Measurements from ENCODE around the gene ARMS2.

The ARMS2 gene

GRCh38 chr10:122500194-122500593 lies 45.7 kb downstream of the ARMS2 start:
- Histone ChIP-seq H3K9me3 (ENCODE audit: control insufficient read depth in 1 of 2, low read length in 2 of 2) (no peaks in the 10 kb centered on the region), H3K27me3 (ENCODE audit: control insufficient read depth in 1 of 2, insufficient read depth in 2 of 2, low read length in 2 of 2) (no peaks in the 10 kb centered on the region), H3K27ac (ENCODE audit: low read depth, low read length) (no peak overlapping the region), H3K4me1 (ENCODE audit: control insufficient read depth in 1 of 2, insufficient read depth in 2 of 2, low read length in 2 of 2) (peaks cover 18 to 24% of the 10 kb centered on the region in 2 donors), H3K9ac (ENCODE audit: low read depth in 1 of 2, low read length in 2 of 2) (no peak overlapping the region), H3K36me3 (ENCODE audit: control insufficient read depth in 1 of 2, insufficient read depth in 2 of 2, low read length in 2 of 2) (no peaks in the 10 kb centered on the region), H3K4me3 (ENCODE audit: low read depth in 1 of 2, low read length in 2 of 2) (no peak overlapping the region)

- Histone ChIP-seq H3K36me3 (ENCODE audit: control insufficient read depth in 1 of 2, insufficient read depth in 2 of 2, low read length in 2 of 2) (no peaks in the 10 kb centered on the region), H3K9ac (ENCODE audit: low read depth in 1 of 2, low read length in 2 of 2) (no peak overlapping the region), H3K4me3 (ENCODE audit: low read depth in 1 of 2, low read length in 2 of 2) (no peak overlapping the region), H3K27me3 (ENCODE audit: control insufficient read depth in 1 of 2, insufficient read depth in 2 of 2, low read length in 2 of 2) (no peaks in the 10 kb centered on the region), H3K4me1 (ENCODE audit: control insufficient read depth in 1 of 2, insufficient read depth in 2 of 2, low read length in 2 of 2) (peaks cover 18 to 24% of the 10 kb centered on the region in 2 donors), H3K27ac (ENCODE audit: low read depth, low read length) (no peak overlapping the region), H3K9me3 (ENCODE audit: control insufficient read depth in 1 of 2, low read length in 2 of 2) (no peaks in the 10 kb centered on the region)
These were observed 46.3 kb downstream of the ARMS2 start for GRCh38 chr10:122500726-122501125.

- no peak overlapping the region for H3K9ac ChIP-seq (ENCODE audit: low read depth in 1 of 2, low read length in 2 of 2)
- H3K4me3 ChIP-seq (ENCODE audit: low read depth in 1 of 2, low read length in 2 of 2): no peak overlapping the region
- H3K27me3 ChIP-seq (ENCODE audit: control insufficient read depth in 1 of 2, insufficient read depth in 2 of 2, low read length in 2 of 2): no peaks in the 10 kb centered on the region
- H3K36me3 ChIP-seq (ENCODE audit: control insufficient read depth in 1 of 2, insufficient read depth in 2 of 2, low read length in 2 of 2): no peaks in the 10 kb centered on the region
- no peaks in the 10 kb centered on the region for H3K9me3 ChIP-seq (ENCODE audit: control insufficient read depth in 1 of 2, low read length in 2 of 2)
- H3K27ac ChIP-seq (ENCODE audit: low read depth, low read length): no peak overlapping the region
- H3K4me1 ChIP-seq (ENCODE audit: control insufficient read depth in 1 of 2, insufficient read depth in 2 of 2, low read length in 2 of 2): peaks cover 11 to 20% of the 10 kb centered on the region in 2 donors
These were observed 48.6 kb downstream of the ARMS2 start for GRCh38 chr10:122503012-122503411.

DNA sequence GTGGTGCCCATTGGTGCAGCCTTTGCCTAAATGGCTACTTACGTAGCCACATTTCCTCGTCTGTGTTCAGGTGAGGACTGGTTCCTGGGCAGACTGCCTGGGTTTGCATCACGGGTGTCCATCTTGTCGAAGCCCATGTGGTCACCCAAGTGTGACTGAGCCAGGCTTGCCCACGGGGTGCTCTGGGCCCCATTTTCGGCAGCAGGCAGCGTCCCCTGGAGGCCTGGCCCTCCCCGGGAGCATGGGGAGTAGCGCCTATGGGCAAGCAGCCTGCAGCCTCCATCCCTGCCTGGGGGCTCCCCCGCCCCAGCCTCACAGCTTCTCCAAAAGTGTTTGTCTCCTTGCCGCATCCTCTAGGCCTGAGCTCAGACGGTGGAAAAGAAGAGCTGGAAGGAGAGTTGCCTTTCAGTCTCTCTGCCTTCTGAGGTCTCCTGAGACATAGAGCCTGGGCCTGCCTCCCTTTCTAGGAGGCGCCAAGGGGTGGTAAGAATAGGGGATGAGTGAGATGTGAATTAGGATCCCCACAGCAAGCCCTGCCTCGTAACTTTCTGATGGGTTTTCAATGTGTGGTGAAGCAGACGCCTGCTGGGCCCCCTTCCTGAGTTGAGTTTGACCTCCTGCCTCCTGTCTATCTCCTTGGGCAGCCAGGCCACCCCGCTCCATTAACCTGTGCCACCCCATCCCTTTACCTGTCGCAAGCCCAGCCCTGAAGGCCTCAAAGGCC lies 49.6 kb downstream of the ARMS2 start:
- H3K27me3 ChIP-seq (ENCODE audit: control insufficient read depth in 1 of 2, insufficient read depth in 2 of 2, low read length in 2 of 2): no peaks in the 10 kb centered on the region
- H3K27ac ChIP-seq (ENCODE audit: low read depth, low read length): no peak overlapping the region
- H3K4me1 ChIP-seq (ENCODE audit: control insufficient read depth in 1 of 2, insufficient read depth in 2 of 2, low read length in 2 of 2): peaks cover 6 to 15% of the 10 kb centered on the region in 2 donors
- peaks cover 0 to 3% of the 10 kb centered on the region in 2 donors for H3K36me3 ChIP-seq (ENCODE audit: control insufficient read depth in 1 of 2, insufficient read depth in 2 of 2, low read length in 2 of 2)
- no peaks in the 10 kb centered on the region for H3K9me3 ChIP-seq (ENCODE audit: control insufficient read depth in 1 of 2, low read length in 2 of 2)
- no peak overlapping the region for H3K9ac ChIP-seq (ENCODE audit: low read depth in 1 of 2, low read length in 2 of 2)
- no peak overlapping the region for H3K4me3 ChIP-seq (ENCODE audit: low read depth in 1 of 2, low read length in 2 of 2)

GRCh38 chr10:122504610-122504950 lies 50.1 kb downstream of the ARMS2 start:
- Histone ChIP-seq H3K36me3 (ENCODE audit: control insufficient read depth in 1 of 2, insufficient read depth in 2 of 2, low read length in 2 of 2) (peaks cover 0 to 3% of the 10 kb centered on the region in 2 donors), H3K9ac (ENCODE audit: low read depth in 1 of 2, low read length in 2 of 2) (no peak overlapping the region), H3K4me3 (ENCODE audit: low read depth in 1 of 2, low read length in 2 of 2) (no peak overlapping the region), H3K27ac (ENCODE audit: low read depth, low read length) (no peak overlapping the region), H3K27me3 (ENCODE audit: control insufficient read depth in 1 of 2, insufficient read depth in 2 of 2, low read length in 2 of 2) (no peaks in the 10 kb centered on the region), H3K4me1 (ENCODE audit: control insufficient read depth in 1 of 2, insufficient read depth in 2 of 2, low read length in 2 of 2) (peaks cover 1 to 10% of the 10 kb centered on the region in 2 donors), H3K9me3 (ENCODE audit: control insufficient read depth in 1 of 2, low read length in 2 of 2) (no peaks in the 10 kb centered on the region)

GRCh38 chr10:122505011-122505410 lies 50.6 kb downstream of the ARMS2 start:
- Histone ChIP-seq H3K4me3 (ENCODE audit: low read depth in 1 of 2, low read length in 2 of 2) (no peak overlapping the region), H3K27me3 (ENCODE audit: control insufficient read depth in 1 of 2, insufficient read depth in 2 of 2, low read length in 2 of 2) (no peaks in the 10 kb centered on the region), H3K9ac (ENCODE audit: low read depth in 1 of 2, low read length in 2 of 2) (no peak overlapping the region), H3K36me3 (ENCODE audit: control insufficient read depth in 1 of 2, insufficient read depth in 2 of 2, low read length in 2 of 2) (peaks cover 0 to 3% of the 10 kb centered on the region in 2 donors), H3K9me3 (ENCODE audit: control insufficient read depth in 1 of 2, low read length in 2 of 2) (no peaks in the 10 kb centered on the region), H3K4me1 (ENCODE audit: control insufficient read depth in 1 of 2, insufficient read depth in 2 of 2, low read length in 2 of 2) (peaks cover 0 to 6% of the 10 kb centered on the region in 2 donors), H3K27ac (ENCODE audit: low read depth, low read length) (no peak overlapping the region)

GRCh38 chr10:122505885-122506645 lies 51.6 kb downstream of the ARMS2 start:
- Histone ChIP-seq H3K27ac (ENCODE audit: low read depth, low read length) (no peak overlapping the region), H3K9ac (ENCODE audit: low read depth in 1 of 2, low read length in 2 of 2) (no peak overlapping the region), H3K36me3 (ENCODE audit: control insufficient read depth in 1 of 2, insufficient read depth in 2 of 2, low read length in 2 of 2) (peaks cover 0 to 9% of the 10 kb centered on the region in 2 donors)

More at GRCh38 chr10:122505885-122506645, 51.6 kb downstream of the ARMS2 start:
- H3K4me1 ChIP-seq (ENCODE audit: control insufficient read depth in 1 of 2, insufficient read depth in 2 of 2, low read length in 2 of 2): peaks cover 0 to 6% of the 10 kb centered on the region in 2 donors
- H3K9me3 ChIP-seq (ENCODE audit: control insufficient read depth in 1 of 2, low read length in 2 of 2): no peaks in the 10 kb centered on the region
- no peak overlapping the region for H3K4me3 ChIP-seq (ENCODE audit: low read depth in 1 of 2, low read length in 2 of 2)
- no peaks in the 10 kb centered on the region for H3K27me3 ChIP-seq (ENCODE audit: control insufficient read depth in 1 of 2, insufficient read depth in 2 of 2, low read length in 2 of 2)

Measured in duodenal mucosa (tissue), 2 donors.